ENCODE data around the gene NACAD. TPM values are rescaled to one million over a fixed set of nuclear protein-coding genes. Genes with fewer than 3 reads are reported as not detected.

The NACAD gene
- total RNA-seq, 1 experiment from 2014 or later: 5.5 TPM

DNA sequence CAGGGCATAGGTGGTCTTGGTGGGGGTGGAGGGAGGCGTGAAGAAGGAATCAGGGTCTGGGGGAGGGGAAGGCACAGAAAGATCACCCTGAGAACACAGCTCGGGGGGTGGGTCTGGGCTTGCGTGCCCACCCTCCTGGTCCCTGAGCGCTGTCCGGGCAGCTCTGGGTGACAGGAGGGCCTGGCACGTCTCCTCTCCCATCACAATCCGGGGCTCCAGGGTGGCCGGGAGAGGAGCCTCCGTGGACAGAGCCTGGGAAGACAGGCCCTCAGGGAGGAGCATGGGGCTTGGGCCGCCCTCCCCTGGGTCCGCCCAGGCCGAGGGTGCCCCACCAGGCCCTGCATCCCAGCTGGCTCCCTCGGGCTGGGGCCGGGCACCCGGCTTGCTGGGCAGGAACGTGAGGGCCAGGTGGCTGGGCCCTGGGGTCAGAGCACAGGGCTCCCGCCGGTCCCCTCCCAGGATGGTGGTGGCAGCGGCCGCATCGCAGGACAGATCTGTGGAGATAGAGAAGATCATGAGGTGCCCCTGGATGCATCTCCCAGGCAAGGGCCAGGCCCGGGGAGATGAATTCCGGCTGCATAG is 3.1 kb downstream of the NACAD start:
- POLR2A ChIA-PET: no interaction called here
- Mint-ChIP-seq H3K27ac (no peak overlapping the region), H3K36me3 (no peaks in the 10 kb centered on the region), H3K9me3 (no peaks in the 10 kb centered on the region), H3K4me1 (no peaks in the 10 kb centered on the region), H3K27me3 (ENCODE audit: low read depth) (peaks cover 24% of the 10 kb centered on the region), H3K4me3 (no peak overlapping the region; the same call in 1 of the 2 replicates)
- CTCF ChIA-PET: no interaction called here
- ATAC-seq (no peak), DNase-seq (ENCODE audit: low spot score) (no peak)
- TF ChIP-seq, protein P1, sequence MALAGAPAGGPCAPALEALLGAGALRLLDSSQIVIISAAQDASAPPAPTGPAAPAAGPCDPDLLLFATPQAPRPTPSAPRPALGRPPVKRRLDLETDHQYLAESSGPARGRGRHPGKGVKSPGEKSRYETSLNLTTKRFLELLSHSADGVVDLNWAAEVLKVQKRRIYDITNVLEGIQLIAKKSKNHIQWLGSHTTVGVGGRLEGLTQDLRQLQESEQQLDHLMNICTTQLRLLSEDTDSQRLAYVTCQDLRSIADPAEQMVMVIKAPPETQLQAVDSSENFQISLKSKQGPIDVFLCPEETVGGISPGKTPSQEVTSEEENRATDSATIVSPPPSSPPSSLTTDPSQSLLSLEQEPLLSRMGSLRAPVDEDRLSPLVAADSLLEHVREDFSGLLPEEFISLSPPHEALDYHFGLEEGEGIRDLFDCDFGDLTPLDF (CRISPR knock-in tag; IDR thresholded peaks at IDR 0.05): no peak
- TF ChIP-seq, protein P2, sequence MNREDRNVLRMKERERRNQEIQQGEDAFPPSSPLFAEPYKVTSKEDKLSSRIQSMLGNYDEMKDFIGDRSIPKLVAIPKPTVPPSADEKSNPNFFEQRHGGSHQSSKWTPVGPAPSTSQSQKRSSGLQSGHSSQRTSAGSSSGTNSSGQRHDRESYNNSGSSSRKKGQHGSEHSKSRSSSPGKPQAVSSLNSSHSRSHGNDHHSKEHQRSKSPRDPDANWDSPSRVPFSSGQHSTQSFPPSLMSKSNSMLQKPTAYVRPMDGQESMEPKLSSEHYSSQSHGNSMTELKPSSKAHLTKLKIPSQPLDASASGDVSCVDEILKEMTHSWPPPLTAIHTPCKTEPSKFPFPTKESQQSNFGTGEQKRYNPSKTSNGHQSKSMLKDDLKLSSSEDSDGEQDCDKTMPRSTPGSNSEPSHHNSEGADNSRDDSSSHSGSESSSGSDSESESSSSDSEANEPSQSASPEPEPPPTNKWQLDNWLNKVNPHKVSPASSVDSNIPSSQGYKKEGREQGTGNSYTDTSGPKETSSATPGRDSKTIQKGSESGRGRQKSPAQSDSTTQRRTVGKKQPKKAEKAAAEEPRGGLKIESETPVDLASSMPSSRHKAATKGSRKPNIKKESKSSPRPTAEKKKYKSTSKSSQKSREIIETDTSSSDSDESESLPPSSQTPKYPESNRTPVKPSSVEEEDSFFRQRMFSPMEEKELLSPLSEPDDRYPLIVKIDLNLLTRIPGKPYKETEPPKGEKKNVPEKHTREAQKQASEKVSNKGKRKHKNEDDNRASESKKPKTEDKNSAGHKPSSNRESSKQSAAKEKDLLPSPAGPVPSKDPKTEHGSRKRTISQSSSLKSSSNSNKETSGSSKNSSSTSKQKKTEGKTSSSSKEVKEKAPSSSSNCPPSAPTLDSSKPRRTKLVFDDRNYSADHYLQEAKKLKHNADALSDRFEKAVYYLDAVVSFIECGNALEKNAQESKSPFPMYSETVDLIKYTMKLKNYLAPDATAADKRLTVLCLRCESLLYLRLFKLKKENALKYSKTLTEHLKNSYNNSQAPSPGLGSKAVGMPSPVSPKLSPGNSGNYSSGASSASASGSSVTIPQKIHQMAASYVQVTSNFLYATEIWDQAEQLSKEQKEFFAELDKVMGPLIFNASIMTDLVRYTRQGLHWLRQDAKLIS (CRISPR knock-in tag; IDR thresholded peaks at IDR 0.05; ENCODE audit: borderline replicate concordance): no peak
- TF ChIP-seq HMGA2 (CRISPR knock-in tag; IDR thresholded peaks at IDR 0.05) (no peak), ETV6 (CRISPR knock-in tag; IDR thresholded peaks at IDR 0.05) (no peak), SMAD3 (CRISPR knock-in tag; IDR thresholded peaks at IDR 0.05; ENCODE audit: borderline replicate concordance) (no peak), IRF1 (CRISPR knock-in tag; IDR thresholded peaks at IDR 0.05) (no peak), TEAD1 (CRISPR knock-in tag; IDR thresholded peaks at IDR 0.05) (no peak), EMX1 (CRISPR knock-in tag; IDR thresholded peaks at IDR 0.05) (no peak), SMAD4 (CRISPR knock-in tag; IDR thresholded peaks at IDR 0.05) (no peak), SP1 (CRISPR knock-in tag; conservative IDR thresholded peaks at IDR 0.05) (no peak), MAX (CRISPR knock-in tag; IDR thresholded peaks at IDR 0.05) (no peak), JAZF1 (CRISPR knock-in tag; IDR thresholded peaks at IDR 0.05) (no peak)
- TF ChIP-seq, protein P3, sequence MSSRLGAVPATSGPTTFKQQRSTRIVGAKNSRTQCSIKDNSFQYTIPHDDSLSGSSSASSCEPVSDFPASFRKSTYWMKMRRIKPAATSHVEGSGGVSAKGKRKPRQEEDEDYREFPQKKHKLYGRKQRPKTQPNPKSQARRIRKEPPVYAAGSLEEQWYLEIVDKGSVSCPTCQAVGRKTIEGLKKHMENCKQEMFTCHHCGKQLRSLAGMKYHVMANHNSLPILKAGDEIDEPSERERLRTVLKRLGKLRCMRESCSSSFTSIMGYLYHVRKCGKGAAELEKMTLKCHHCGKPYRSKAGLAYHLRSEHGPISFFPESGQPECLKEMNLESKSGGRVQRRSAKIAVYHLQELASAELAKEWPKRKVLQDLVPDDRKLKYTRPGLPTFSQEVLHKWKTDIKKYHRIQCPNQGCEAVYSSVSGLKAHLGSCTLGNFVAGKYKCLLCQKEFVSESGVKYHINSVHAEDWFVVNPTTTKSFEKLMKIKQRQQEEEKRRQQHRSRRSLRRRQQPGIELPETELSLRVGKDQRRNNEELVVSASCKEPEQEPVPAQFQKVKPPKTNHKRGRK (CRISPR knock-in tag; IDR thresholded peaks at IDR 0.05; ENCODE audit: borderline replicate concordance): no peak
- TF ChIP-seq, protein P4, sequence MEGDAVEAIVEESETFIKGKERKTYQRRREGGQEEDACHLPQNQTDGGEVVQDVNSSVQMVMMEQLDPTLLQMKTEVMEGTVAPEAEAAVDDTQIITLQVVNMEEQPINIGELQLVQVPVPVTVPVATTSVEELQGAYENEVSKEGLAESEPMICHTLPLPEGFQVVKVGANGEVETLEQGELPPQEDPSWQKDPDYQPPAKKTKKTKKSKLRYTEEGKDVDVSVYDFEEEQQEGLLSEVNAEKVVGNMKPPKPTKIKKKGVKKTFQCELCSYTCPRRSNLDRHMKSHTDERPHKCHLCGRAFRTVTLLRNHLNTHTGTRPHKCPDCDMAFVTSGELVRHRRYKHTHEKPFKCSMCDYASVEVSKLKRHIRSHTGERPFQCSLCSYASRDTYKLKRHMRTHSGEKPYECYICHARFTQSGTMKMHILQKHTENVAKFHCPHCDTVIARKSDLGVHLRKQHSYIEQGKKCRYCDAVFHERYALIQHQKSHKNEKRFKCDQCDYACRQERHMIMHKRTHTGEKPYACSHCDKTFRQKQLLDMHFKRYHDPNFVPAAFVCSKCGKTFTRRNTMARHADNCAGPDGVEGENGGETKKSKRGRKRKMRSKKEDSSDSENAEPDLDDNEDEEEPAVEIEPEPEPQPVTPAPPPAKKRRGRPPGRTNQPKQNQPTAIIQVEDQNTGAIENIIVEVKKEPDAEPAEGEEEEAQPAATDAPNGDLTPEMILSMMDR (IDR thresholded peaks at IDR 0.05): no peak

GRCh38 chr7:45084901-45085618 is 3.7 kb downstream of the NACAD start:
- H3K27me3 Mint-ChIP-seq (ENCODE audit: low read depth): peaks cover 21% of the 10 kb centered on the region
- ChIA-PET CTCF (no interaction called here), POLR2A (no interaction called here)
- H3K27ac Mint-ChIP-seq: no peak overlapping the region
- DNase-seq (ENCODE audit: low spot score) (no peak), ATAC-seq (no peak)
- no peaks in the 10 kb centered on the region for H3K4me1 Mint-ChIP-seq
- H3K9me3 Mint-ChIP-seq: 0 out of 2 replicates have a peak, but pooled peaks cover 2% of the 10 kb centered on the region
- H3K4me3 Mint-ChIP-seq: no peak overlapping the region
- no peaks in the 10 kb centered on the region for H3K36me3 Mint-ChIP-seq
- TF ChIP-seq, protein P3 (CRISPR knock-in tag; IDR thresholded peaks at IDR 0.05; ENCODE audit: borderline replicate concordance): no peak
- no peak for TF ChIP-seq NR2C2 (CRISPR knock-in tag; IDR thresholded peaks at IDR 0.05)
- TF ChIP-seq, protein P1 (CRISPR knock-in tag; IDR thresholded peaks at IDR 0.05): no peak
- no peak for TF ChIP-seq SP1 (CRISPR knock-in tag; conservative IDR thresholded peaks at IDR 0.05)
- TF ChIP-seq, protein P5, sequence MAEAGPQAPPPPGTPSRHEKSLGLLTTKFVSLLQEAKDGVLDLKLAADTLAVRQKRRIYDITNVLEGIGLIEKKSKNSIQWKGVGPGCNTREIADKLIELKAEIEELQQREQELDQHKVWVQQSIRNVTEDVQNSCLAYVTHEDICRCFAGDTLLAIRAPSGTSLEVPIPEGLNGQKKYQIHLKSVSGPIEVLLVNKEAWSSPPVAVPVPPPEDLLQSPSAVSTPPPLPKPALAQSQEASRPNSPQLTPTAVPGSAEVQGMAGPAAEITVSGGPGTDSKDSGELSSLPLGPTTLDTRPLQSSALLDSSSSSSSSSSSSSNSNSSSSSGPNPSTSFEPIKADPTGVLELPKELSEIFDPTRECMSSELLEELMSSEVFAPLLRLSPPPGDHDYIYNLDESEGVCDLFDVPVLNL (CRISPR knock-in tag; IDR thresholded peaks at IDR 0.05; ENCODE audit: borderline replicate concordance, low read depth): no peak
- no peak for TF ChIP-seq FOXP1 (CRISPR knock-in tag; IDR thresholded peaks at IDR 0.05; ENCODE audit: borderline replicate concordance)
- no peak for TF ChIP-seq KAT7 (CRISPR knock-in tag; IDR thresholded peaks at IDR 0.05; ENCODE audit: borderline replicate concordance)
- no peak for TF ChIP-seq NFATC4 (CRISPR knock-in tag; IDR thresholded peaks at IDR 0.05)
- TF ChIP-seq CREM (CRISPR knock-in tag; IDR thresholded peaks at IDR 0.05): no peak
